A673 (cell line): ENCODE results near the gene ASTL.

Experiments
- EZH2 ChIP-seq: fragments of 200-600 bp; sonication (generic); IDR thresholded peaks from 2 replicates; pipeline ENCODE4 v1.6.1; 2017; ENCODE audit warnings: borderline replicate concordance, low read depth, mild to moderate bottlenecking, mixed read lengths, antibody characterized with exemption, low read length; ENCODE audit not compliant: poor library complexity, severe bottlenecking
- TF ChIP-seq, protein P1 (sequence below): fragments of 300-800, 200-600 bp; sonication (generic); conservative IDR thresholded peaks from 2 replicates; pipeline ENCODE4 v1.5.1; 2017; ENCODE audit warnings: low read depth, mild to moderate bottlenecking, antibody characterized with exemption, low read length, moderate library complexity, mixed read lengths

- TF ChIP-seq, protein P1, sequence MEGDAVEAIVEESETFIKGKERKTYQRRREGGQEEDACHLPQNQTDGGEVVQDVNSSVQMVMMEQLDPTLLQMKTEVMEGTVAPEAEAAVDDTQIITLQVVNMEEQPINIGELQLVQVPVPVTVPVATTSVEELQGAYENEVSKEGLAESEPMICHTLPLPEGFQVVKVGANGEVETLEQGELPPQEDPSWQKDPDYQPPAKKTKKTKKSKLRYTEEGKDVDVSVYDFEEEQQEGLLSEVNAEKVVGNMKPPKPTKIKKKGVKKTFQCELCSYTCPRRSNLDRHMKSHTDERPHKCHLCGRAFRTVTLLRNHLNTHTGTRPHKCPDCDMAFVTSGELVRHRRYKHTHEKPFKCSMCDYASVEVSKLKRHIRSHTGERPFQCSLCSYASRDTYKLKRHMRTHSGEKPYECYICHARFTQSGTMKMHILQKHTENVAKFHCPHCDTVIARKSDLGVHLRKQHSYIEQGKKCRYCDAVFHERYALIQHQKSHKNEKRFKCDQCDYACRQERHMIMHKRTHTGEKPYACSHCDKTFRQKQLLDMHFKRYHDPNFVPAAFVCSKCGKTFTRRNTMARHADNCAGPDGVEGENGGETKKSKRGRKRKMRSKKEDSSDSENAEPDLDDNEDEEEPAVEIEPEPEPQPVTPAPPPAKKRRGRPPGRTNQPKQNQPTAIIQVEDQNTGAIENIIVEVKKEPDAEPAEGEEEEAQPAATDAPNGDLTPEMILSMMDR = no peak
- TF ChIP-seq EZH2 = no peak
Observed at GRCh38 chr2:96075199-96075771, 63.0 kb downstream of the ASTL start.
